DND-41 (cell line): ENCODE results near the gene CHST3.

Experiments
- ATAC-seq: fragments of 200-7000 bp; cut with Tn5 transposase; 3 replicates; pipeline ENCODE4 v1.9.1; 2021; ENCODE audit warnings: low read depth; ENCODE audit not compliant: insufficient read depth
- DNase-seq: peaks from one replicate; pipeline ENCODE4 v3.0.0-alpha.2; 2020
- H2AFZ ChIP-seq: 2 replicates; pipeline ENCODE4 v1.6.0; 2012; ENCODE audit warnings: low read depth, low read length
- H3K27ac ChIP-seq: 2 replicates; pipeline ENCODE4 v1.5.1; 2012; ENCODE audit warnings: low read length, inconsistent platforms
- H3K27me3 ChIP-seq: fragments of 200-600 bp; sonication (generic); 2 replicates; pipeline ENCODE4 v1.6.0; 2012; ENCODE audit warnings: low read length, mild to moderate bottlenecking, inconsistent platforms; ENCODE audit not compliant: insufficient read depth, poor library complexity
- H3K36me3 ChIP-seq: 2 replicates; pipeline ENCODE4 v1.5.1; 2012; ENCODE audit warnings: low read length, inconsistent platforms; ENCODE audit not compliant: insufficient read depth
- H3K4me1 ChIP-seq: 2 replicates; pipeline ENCODE4 v1.5.1; 2012; ENCODE audit warnings: mild to moderate bottlenecking, low read length; ENCODE audit not compliant: insufficient read depth
- H3K4me2 ChIP-seq: 2 replicates; pipeline ENCODE4 v1.6.0; 2012; ENCODE audit warnings: mild to moderate bottlenecking, moderate library complexity, low read length, inconsistent platforms; ENCODE audit not compliant: insufficient read depth
- H3K4me3 ChIP-seq, 2 experiments: fragments of 200-600 bp in 1 of 2; shearing (Covaris generic) in 1 of 2; 2 replicates each; pipeline ENCODE4 v1.5.1; 2012 to 2016; ENCODE audit warnings: inconsistent platforms in 2 of 2, low read length in 2 of 2, mild to moderate bottlenecking in 2 of 2, low read depth in 1 of 2, moderate library complexity in 1 of 2
- H3K79me2 ChIP-seq: 2 replicates; pipeline ENCODE4 v1.6.0; 2012; ENCODE audit warnings: low read length, inconsistent platforms; ENCODE audit not compliant: insufficient read depth
- H3K9ac ChIP-seq: 2 replicates; pipeline ENCODE4 v1.6.0; 2012; ENCODE audit warnings: low read depth, mild to moderate bottlenecking, inconsistent platforms, low read length, moderate library complexity
- H3K9me3 ChIP-seq: 2 replicates; pipeline ENCODE4 v1.5.1; 2012; ENCODE audit warnings: low read length, moderate library complexity, mild to moderate bottlenecking, inconsistent platforms; ENCODE audit not compliant: insufficient read depth, severe bottlenecking
- H4K20me1 ChIP-seq: 2 replicates; pipeline ENCODE4 v1.6.0; 2012; ENCODE audit warnings: low read length; ENCODE audit not compliant: insufficient read depth
- CTCF ChIP-seq: IDR thresholded peaks from 2 replicates; pipeline ENCODE4 v1.5.1; 2012; ENCODE audit warnings: borderline replicate concordance, low read length, moderate library complexity, mild to moderate bottlenecking; ENCODE audit not compliant: poor library complexity, severe bottlenecking; ENCODE audit errors: extremely low read depth
- EZH2 ChIP-seq: IDR thresholded peaks from 3 replicates; pipeline ENCODE4 v1.6.1; 2012; ENCODE audit warnings: borderline replicate concordance, low read depth, mild to moderate bottlenecking, moderate library complexity, low read length, inconsistent platforms; ENCODE audit not compliant: severe bottlenecking

The CHST3 gene

GRCh38 chr10:71998119-71998839 is 34.1 kb downstream of the CHST3 start:
- TF ChIP-seq EZH2 (no peak), CTCF (no peak)
- Histone ChIP-seq H3K9me3 (no peaks in the 10 kb centered on the region), H3K36me3 (no peaks in the 10 kb centered on the region), H3K4me3 (no peak overlapping the region), H3K79me2 (no peaks in the 10 kb centered on the region), H3K4me1 (no peaks in the 10 kb centered on the region), H3K27ac (no peak overlapping the region), H3K9ac (no peak overlapping the region), H3K27me3 (peaks cover 2% of the 10 kb centered on the region), H4K20me1 (no peaks in the 10 kb centered on the region), H3K4me2 (no peak overlapping the region), H2AFZ (no peak overlapping the region)
- ATAC-seq (no peak), DNase-seq (no peak)

- Histone ChIP-seq H3K9me3 (no peaks in the 10 kb centered on the region), H3K27ac (no peak overlapping the region), H2AFZ (no peak overlapping the region), H3K9ac (no peak overlapping the region), H3K4me3 (no peak overlapping the region), H3K4me2 (no peak overlapping the region), H3K36me3 (no peaks in the 10 kb centered on the region), H4K20me1 (no peaks in the 10 kb centered on the region), H3K4me1 (no peaks in the 10 kb centered on the region), H3K27me3 (peaks cover 2% of the 10 kb centered on the region), H3K79me2 (no peaks in the 10 kb centered on the region)
- TF ChIP-seq CTCF (no peak), EZH2 (no peak)
- ATAC-seq (no peak), DNase-seq (no peak)
Measured at GRCh38 chr10:71998840-71999194, 34.6 kb downstream of the CHST3 start.

- Histone ChIP-seq H3K4me2 (no peak overlapping the region), H4K20me1 (no peaks in the 10 kb centered on the region), H3K27ac (no peak overlapping the region), H3K27me3 (peaks cover 2% of the 10 kb centered on the region), H3K4me3 (no peak overlapping the region), H3K79me2 (no peaks in the 10 kb centered on the region), H3K9ac (no peak overlapping the region), H3K4me1 (no peaks in the 10 kb centered on the region), H3K36me3 (no peaks in the 10 kb centered on the region), H2AFZ (no peak overlapping the region), H3K9me3 (no peaks in the 10 kb centered on the region)
- TF ChIP-seq EZH2 (no peak), CTCF (no peak)
- DNase-seq: no peak
- ATAC-seq: peak; percentile 35; the same call in 2 of the 3 replicates
Measured at GRCh38 chr10:71999360-72000072, 35.3 kb downstream of the CHST3 start.
